HG03439 (cell line): ENCODE results near the gene RPL41.
"Not testable (repeated sequence)": the region's sequence is repeated elsewhere in the genome, so short reads cannot be mapped to it uniquely, and the experiment has no call there.

ENCODE experiments used
- ATAC-seq: cut with Tn5 transposase; IDR thresholded peaks from one replicate; pipeline ENCODE4 v1.9.1; 2021; ENCODE audit warnings: mild to moderate bottlenecking, moderate library complexity; ENCODE audit not compliant: unreplicated experiment

RPL41 gene

DNA sequence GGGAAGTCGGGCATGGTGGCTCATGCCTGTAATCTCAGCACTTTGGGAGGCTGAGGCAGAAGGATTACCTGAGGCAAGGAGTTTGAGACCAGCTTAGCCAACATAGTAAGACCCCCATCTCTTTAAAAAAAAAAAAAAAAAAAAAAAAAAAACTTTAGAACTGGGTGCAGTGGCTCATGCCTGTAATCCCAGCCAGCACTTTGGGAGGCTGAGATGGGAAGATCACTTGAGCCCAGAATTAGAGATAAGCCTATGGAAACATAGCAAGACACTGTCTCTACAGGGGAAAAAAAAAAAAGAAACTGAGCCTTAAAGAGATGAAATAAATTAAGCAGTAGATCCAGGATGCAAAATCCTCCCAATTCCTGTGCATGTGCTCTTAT, 13.8 kb upstream of the RPL41 start:
- no peak for ATAC-seq

DNA sequence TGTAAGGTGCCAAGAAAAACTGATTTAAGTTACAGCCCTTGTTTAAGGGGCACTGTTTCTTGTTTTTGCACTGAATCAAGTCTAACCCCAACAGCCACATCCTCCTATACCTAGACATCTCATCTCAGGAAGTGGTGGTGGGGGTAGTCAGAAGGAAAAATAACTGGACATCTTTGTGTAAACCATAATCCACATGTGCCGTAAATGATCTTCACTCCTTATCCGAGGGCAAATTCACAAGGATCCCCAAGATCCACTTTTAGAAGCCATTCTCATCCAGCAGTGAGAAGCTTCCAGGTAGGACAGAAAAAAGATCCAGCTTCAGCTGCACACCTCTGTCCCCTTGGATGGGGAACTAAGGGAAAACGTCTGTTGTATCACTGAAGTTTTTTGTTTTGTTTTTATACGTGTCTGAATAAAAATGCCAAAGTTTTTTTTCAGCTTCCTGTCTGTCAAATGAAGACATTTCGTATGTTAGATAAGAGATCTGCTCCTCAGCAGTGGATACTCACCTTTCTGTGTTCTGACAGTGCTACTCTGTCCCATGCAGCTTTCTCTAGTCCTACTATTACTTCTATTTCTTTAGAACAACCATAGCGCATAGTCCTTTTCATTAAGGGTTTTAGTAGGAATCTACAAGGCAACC, 13.2 kb upstream of the RPL41 start:
- ATAC-seq = no peak

DNA sequence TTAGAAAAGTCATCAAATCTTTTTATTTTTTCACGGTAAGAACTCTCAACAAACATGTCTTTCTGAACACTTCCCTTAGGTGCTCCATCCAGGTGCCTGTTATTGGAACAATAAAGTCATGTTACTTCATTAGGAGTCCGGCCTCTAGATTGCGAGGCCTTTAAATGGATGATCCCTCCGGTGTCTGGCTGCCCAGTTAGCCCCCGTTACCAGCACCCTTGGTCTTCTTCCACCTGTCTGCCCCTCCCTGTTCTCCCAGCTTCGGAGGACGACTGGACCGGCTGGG, 12.7 kb upstream of the RPL41 start:
- ATAC-seq = peak; percentile 13

DNA sequence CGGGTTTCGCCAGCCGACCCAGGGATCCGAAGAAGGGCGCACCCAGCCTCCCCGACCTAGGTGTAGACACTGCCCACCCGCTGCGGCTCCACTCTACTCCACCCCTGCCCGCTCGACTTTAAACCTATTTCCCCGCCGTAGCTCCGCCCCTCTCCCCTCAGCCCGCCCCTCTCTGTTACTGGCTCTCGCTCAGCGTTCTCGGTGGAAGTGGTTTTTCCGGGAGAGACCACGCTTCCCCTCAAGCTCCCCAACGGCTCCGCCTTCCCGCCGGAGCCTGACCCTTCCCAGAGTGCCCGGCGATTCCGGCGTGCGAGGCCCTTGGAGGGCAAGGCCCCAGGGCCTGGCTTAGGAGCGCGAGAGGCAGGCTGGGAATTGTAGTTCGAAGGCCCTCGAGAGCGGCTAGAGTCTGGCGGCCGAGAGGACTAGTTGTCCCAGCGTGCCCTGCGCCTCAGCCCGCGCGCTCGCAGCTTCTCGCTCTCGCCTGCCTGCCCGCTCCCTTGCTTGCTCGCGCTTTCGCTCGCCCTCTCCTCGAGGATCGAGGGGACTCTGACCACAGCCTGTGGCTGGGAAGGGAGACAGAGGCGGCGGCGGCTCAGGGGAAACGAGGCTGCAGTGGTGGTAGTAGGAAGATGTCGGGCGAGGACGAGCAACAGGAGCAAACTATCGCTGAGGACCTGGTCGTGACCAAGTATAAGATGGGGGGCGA, 12.2 kb upstream of the RPL41 start, which contains the start of gene PA2G4:
TSS of gene PA2G4 (plus strand) at position 451 of the 706 bp plus-strand sequence. CDS start at position 630, 179 bp downstream.
- ATAC-seq = peak; percentile 95

DNA sequence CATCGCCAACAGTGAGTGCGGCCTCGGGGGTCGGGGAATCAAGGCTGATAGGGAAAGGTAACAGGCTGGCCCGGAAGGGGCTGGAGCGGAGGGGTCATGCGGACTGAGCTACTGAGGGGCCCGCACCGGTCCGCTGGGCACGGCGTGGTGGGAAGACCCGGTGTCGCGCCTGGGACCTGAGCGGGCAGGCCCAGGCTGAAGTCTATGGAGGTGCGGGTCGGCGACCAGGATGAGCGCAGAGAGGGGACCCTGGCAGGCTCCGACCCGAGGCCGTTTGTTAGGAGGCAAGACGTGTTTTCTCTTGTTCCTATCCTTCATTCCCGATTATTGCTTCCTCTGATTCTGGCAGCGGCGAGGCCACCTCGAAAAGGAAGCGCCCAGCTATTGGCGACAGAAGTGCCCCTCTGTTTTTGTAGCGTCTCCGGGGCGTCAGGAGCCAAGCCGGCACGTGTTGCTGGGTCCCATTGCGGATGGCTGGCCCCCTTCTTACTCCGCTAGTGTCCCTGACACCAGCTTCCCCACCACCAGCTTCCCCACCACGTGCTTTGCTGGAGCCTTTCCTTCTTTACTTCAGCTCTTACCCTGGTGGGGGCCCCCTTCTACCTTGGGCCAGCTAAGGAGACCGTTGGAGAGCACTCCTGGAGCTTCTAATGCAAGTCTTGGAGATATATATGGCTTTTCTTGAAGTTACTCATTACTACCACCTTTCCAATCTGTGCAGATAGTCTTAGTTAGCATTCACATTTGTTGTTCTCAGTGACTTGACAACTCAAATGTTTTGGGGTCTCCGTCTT, 11.4 kb upstream of the RPL41 start:
- peak; percentile 18 for ATAC-seq

DNA sequence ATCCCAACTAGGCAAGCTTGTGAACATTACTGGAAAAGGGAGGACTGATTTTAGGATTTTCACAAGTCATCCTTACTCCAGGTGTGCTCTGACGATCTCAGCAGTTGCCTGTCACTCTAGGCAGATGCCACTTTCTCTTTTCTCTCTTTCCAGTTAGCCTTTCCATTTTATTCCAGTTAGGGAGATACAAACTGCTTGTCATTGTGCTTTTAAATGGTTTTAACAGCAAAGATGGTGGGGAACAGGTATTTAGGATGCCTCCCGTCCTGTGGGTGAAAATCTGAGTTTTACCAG, 10.9 kb upstream of the RPL41 start:
- ATAC-seq = no peak

DNA sequence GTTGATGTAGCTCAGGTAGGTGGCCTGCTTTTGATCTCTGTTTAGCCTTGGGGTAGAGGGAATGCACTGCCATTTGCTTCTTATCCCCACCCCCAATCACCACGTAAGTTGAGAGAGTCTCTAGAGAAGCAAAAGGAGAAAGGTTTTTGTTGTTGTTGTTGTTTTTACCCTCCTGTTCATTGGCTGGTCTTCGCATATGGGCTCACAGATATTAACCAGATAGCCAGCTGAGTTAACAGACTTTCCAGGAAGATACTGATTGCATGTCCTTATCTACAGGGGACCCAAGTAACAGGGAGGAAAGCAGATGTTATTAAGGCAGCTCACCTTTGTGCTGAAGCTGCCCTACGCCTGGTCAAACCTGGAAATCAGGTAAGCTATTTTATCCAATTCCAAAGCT, 9.2 kb upstream of the RPL41 start:
- ATAC-seq = no peak

DNA sequence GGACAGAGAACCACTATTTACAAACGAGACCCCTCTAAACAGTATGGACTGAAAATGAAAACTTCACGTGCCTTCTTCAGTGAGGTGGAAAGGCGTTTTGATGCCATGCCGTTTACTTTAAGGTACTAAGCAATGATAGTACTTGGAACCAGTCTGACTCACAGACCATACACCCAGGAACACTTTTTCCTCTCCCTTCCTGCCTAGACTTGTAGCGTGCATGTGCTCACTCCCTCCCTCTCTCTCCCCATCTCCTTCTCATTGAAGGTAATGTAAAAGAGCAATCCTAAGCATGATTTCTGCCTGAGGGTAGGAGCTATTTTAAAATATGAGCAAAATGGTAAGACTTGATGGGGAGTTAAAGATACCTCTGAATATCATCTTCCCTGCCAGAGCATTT, 5.9 kb upstream of the RPL41 start:
- no peak for ATAC-seq

DNA sequence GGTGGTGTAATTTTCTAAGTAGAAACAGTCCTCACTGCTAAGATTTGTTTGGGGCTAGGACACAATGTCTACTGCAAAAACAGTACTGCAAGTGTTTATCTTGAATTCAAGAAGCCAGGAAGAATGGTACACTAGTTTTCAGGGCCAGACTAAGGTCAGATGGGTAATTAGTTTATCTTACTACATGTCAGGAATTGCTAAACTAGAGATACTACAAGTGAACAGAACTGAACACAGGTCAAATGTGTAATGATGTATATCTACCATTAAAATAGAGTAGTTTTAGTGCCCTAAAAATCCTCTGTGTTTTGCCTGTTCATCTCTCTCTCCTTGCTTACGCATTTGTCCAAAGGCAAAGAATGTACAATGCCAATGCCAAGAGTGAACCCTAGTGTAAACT, 2.3 kb upstream of the RPL41 start:
- no peak for ATAC-seq

DNA sequence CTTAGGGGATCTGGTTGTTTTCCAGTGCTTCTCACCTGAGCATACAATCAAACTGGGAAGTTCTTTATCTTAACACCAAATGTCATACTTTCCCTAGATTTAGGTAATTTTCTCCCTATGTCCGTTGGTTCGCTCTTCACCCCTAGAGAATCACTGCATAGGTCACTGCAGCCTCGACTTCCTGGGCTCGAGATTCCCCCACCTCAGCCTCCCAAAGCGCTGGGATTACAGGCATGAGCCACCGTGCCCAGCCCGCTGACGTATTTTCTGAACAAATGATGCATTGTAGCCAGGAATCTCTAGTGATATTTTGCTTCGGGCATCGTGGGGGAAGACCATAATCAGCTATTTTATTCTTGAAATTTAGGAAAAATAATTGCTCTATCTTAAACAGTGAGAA, 1.1 kb upstream of the RPL41 start:
- no peak for ATAC-seq

DNA sequence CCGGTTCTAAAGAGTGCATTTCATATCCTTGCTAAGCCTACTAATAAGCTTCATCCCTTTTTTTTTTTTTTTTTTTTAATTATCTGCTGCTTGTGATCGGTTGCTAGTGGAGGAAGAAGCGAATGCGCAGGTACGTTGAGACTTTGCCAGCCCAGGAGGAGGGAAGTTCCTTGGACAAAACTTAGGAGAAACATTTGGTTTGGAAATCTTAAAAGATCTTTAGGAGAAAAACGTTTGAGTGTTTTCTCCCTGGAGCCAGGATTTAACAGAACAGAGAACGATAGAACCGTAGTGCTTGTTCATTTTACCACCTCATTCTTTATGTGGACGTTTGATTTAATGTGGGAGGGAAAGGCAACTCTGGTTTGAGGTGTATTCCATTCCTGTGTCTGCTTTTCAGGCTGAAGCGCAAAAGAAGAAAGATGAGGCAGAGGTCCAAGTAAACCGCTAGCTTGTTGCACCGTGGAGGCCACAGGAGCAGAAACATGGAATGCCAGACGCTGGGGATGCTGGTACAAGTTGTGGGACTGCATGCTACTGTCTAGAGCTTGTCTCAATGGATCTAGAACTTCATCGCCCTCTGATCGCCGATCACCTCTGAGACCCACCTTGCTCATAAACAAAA, 761 bp downstream of the RPL41 start:
- ATAC-seq = not testable (repeated sequence)

DNA sequence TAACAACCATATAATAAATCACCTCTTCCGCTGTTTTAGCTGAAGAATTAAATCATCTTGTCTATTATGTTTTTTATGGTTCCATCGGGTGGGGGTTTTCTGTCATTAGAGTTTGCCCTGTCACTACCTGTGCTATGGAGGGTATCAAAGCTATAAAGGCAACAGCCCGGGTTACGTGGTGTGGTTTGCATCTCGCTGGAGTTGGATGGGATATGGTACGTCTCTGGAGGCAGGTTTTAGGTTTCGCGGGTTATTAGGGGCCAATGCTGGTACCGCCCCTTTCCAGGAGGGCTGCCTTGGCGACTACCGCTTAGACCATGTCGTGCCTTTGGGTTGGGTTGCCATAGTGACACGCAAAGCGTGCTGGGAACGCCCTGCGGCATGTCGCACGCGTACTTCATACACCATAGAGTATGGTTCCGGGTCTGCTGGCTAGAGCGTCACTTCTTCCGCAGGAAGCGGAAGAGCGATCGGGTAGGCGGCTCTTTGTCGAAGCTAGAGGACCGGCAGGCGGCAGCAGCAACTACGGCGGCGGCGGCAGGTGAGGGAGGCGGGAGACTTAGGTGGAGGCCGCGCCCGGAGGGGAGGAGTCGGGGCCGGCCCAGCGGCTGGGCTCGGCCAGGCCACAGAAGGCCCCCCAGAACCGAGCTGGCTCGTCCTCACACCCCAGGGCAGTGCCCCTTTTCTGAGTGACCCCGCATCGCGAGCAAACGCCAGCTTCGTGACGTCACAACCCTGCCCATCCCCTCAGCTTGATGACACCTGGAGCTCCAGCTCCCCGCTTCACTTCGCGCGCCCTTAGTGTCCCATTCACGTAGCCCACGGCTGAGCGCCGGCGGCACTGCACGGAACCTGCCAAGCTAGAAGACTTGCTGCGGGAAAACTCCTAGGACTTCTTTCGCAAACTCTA, 1.6 kb downstream of the RPL41 start, which contains the start of gene ZC3H10:
TSS of gene ZC3H10 (plus strand) at position 489 of the 910 bp plus-strand sequence. CDS start 2,297 bp downstream, outside the sequence.
- ATAC-seq = peak; percentile 78

DNA sequence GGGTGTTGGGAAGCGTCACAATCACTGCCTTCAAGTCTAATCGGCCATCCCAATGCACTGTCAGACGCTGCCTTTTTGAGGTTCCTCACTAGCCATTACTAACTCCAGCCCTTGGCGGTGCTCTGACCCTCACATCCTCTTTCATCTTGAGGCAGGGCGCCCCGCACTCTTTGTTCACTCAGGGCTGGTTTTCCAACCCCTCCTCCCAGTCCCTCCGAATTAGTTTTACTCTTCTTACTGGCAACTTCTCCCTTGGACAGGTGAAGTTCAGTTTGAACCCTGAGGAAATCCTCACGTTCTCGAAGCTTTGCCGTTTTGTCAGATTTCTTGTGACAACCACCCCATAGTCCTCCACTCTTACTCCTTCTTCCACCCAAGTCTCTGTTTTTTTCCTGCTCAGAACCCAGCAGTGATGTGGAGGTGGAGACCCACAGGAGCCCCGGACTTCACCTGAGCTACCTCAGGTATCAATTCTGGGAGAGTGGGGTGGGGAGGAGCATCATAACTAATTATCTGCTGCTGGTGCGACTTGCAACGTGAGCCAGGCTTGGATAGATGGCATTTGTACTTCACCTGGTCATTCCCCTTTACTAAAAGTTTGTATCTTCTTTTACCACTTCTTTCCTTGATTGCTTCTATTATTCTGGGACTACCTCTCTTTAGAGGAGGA, 2.4 kb downstream of the RPL41 start:
- ATAC-seq = no peak

DNA sequence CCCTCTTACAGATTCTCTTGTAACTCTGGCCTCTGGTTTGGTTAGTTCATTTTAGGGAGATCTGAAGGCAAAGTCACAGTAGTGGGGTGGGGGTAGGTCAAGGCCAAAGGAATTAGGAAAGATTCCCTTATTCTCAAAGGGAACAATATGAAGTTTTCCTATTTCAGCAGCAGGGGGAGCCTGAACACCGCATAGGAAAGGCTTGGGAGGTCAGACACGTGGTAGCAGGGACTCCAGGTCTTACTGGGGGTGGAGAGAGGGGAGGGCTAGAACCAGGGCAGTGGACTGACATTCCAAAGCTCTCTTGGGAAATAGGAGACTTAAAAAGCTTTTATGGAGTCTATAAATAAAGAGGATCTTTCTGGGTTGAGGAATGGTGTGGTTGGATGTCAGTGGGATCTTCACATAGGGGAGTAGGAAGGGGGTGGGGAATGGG, 2.9 kb downstream of the RPL41 start:
- ATAC-seq = no peak

DNA sequence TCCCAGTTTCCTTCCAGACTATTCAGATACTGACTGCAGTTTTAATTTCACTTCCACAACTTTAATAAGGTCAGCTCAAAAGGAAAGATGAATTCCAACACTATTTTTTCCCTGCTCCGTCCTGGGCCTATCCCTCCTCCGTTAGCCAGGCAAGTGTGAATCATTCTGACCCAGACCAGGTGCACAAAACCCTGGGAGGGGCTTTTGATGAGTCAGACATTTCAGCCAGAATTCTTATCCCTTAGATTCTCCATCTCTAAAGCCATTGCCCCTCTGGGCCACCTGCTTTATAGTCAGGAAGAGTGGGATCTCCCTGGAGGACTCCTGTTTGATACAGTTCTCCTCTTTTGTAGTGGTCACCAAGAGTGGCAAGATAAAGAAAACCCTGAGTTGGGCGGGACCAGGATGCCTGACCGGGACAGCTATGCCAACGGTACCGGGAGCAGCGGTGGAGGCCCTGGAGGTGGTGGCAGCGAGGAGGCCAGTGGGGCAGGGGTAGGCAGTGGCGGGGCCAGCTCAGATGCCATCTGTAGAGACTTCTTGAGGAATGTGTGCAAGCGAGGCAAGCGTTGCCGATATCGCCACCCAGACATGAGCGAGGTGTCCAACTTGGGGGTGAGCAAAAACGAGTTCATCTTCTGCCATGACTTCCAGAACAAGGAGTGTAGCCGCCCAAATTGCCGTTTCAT, 3.9 kb downstream of the RPL41 start:
- no peak for ATAC-seq

DNA sequence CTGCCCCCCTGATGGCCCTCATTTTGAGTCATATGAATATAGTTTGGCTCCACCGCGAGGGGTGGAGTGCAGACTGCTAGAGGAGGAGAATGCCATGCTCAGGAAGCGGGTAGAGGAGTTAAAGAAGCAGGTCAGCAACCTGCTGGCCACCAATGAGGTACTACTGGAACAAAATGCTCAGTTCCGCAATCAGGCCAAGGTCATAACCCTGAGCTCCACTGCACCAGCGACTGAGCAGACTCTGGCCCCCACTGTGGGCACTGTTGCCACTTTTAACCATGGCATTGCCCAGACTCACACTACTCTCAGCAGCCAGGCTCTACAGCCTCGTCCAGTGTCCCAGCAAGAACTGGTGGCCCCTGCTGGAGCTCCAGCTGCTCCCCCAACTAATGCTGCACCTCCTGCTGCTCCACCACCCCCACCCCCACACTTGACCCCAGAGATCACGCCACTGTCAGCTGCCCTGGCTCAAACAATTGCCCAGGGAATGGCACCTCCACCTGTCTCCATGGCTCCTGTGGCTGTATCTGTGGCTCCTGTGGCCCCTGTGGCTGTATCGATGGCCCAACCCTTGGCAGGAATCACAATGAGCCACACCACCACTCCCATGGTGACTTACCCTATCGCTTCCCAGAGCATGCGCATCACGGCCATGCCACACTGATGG, 4.9 kb downstream of the RPL41 start:
- no peak for ATAC-seq

DNA sequence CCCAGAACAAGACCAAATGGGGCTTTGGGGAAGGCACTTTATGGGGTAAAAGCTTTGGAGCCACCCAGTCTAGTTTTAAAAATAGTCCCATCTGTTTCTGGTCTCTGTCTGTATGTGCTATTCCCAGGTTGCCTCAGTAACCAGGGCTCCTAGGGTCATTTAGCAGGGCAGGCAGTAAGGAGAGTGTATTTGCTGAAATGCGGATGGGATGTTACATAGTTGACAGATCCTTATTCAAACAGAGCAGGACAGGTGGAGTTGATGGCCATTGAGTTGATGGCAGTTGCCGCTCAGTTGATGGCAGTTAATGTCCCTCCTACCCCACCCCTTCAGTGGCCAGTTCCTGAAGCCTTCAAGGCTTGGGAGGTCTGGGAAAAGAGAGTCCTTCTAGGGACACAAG, 6.2 kb downstream of the RPL41 start:
- ATAC-seq = no peak

DNA sequence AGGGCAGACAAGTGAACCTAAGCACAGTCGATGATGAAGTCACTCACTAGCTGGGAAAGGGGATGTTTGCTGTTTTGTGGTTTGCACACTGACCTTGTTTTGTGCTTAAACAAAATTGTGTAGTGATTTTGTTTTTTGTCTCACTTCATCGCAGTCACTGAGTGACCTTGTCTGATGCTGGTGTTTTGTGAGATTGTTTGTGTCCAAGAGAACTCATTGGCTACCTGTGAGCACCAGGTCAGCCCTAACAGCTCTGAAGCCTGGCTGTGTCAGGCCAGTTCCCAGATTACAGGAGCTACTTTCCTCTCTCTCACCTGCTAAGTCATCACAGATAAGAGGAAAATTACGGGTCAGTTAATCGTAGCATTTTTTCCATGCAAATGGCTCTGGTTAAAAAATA, 7.7 kb downstream of the RPL41 start:
- ATAC-seq = no peak

DNA sequence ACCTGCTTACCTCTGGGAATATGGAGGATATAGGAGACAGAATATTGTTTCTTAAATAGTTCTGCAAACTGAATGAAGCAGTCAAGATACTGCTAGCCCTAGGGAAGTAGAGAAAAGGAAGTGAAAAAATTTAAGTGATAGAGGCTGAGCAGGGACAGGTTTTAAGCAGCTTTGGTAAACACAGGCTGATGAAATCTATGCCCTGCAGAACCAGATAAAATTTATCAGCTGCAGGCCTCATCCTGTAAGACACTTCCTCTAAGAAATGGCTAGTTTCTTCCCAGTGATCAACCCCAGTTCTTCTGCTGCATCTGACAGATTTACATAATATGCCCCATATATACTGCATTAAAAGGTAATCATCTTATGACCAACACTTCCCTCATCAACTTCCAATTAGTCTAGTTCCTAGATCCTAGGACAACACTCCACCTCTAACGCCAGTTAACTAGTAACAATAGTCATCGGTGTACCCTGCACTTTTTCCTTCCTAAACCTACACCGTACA, 10.4 kb downstream of the RPL41 start:
- ATAC-seq = no peak
